DMS79 treated with DMSO at 0.1 percent for 48 hours (cell line): Measurements from ENCODE around the gene FOXN1.

ENCODE experiments used
- DNase-seq: peaks from one replicate; lab custom pipeline; 2025; lab: John Stamatoyannopoulos, UW

FOXN1 gene

GRCh38 chr17:28547623-28548416, 41.7 kb downstream of the FOXN1 start:
- no peak for DNase-seq

- no peak for DNase-seq
Measured at GRCh38 chr17:28548417-28549130, 42.4 kb downstream of the FOXN1 start.

- no peak for DNase-seq
Measured at GRCh38 chr17:28549236-28550132, 43.3 kb downstream of the FOXN1 start.

- DNase-seq, result no peak
Measured at GRCh38 chr17:28550858-28551257, 44.7 kb downstream of the FOXN1 start.

- no peak for DNase-seq
Measured at GRCh38 chr17:28551421-28552175, 45.5 kb downstream of the FOXN1 start.

GRCh38 chr17:28552176-28552999, 46.2 kb downstream of the FOXN1 start, which contains the start of gene UNC119:
TSS of gene UNC119 (minus strand) at chr17:28552624. CDS start at chr17:28552557, 67 bp downstream.
- peak; percentile 66 for DNase-seq

- no peak for DNase-seq
Measured at GRCh38 chr17:28553000-28553505, 46.9 kb downstream of the FOXN1 start.

- DNase-seq, result no peak
Measured at GRCh38 chr17:28554565-28554964, 48.4 kb downstream of the FOXN1 start.

GRCh38 chr17:28555022-28555421, 48.9 kb downstream of the FOXN1 start:
- DNase-seq, result no peak

GRCh38 chr17:28563475-28563874, 57.3 kb downstream of the FOXN1 start:
- DNase-seq, result no peak

- no peak for DNase-seq
Measured at GRCh38 chr17:28567604-28568003, 61.5 kb downstream of the FOXN1 start.

GRCh38 chr17:28569446-28569845, 63.3 kb downstream of the FOXN1 start:
- DNase-seq, result no peak

GRCh38 chr17:28570716-28571360, 64.7 kb downstream of the FOXN1 start:
- peak; percentile 21 for DNase-seq

GRCh38 chr17:28571361-28572122, 65.4 kb downstream of the FOXN1 start, which contains the start of gene PIGS:
TSS of gene PIGS (minus strand) at chr17:28571524. CDS start at chr17:28571496, 28 bp downstream.
- peak; percentile 91 for DNase-seq

- no peak for DNase-seq
Measured at GRCh38 chr17:28572259-28573039, 66.3 kb downstream of the FOXN1 start.

GRCh38 chr17:28573040-28573380, 66.9 kb downstream of the FOXN1 start:
- no peak for DNase-seq

GRCh38 chr17:28573521-28573920, 67.4 kb downstream of the FOXN1 start:
- DNase-seq, result no peak

GRCh38 chr17:28573966-28574480, 67.9 kb downstream of the FOXN1 start:
- no peak for DNase-seq
